Effector memory CD4-positive, alpha-beta T cell (primary cell): ENCODE data around the gene AP1M1.

Source experiments
- DNase-seq, 3 donors: peaks; one replicate each; pipeline ENCODE4 v3.0.0-alpha.2; 2020
- H3K27ac ChIP-seq: 2 replicates; pipeline ENCODE4 v1.7.0; 2013; ENCODE audit warnings: mild to moderate bottlenecking, low read length, moderate library complexity; ENCODE audit not compliant: insufficient read depth, poor library complexity, severe bottlenecking
- H3K27me3 ChIP-seq: replicated peaks from 2 replicates; pipeline ENCODE4 v1.7.0; 2013; ENCODE audit warnings: mild to moderate bottlenecking, low read length; ENCODE audit not compliant: insufficient read depth, control insufficient read depth, poor library complexity, severe bottlenecking
- H3K36me3 ChIP-seq: 2 replicates; pipeline ENCODE4 v1.7.0; 2013; ENCODE audit warnings: mild to moderate bottlenecking, low read length, moderate library complexity; ENCODE audit not compliant: control insufficient read depth, insufficient read depth
- H3K4me1 ChIP-seq: 2 replicates; pipeline ENCODE4 v1.7.0; 2013; ENCODE audit warnings: low read length, mild to moderate bottlenecking; ENCODE audit not compliant: control insufficient read depth, insufficient read depth, poor library complexity, severe bottlenecking
- H3K4me3 ChIP-seq: 2 replicates; pipeline ENCODE4 v1.7.0; 2013; ENCODE audit warnings: low read length, low read depth, mild to moderate bottlenecking; ENCODE audit not compliant: insufficient read depth, poor library complexity, severe bottlenecking
- H3K9me3 ChIP-seq: 2 replicates; pipeline ENCODE4 v1.7.0; 2013; ENCODE audit warnings: mild to moderate bottlenecking, low read length, moderate library complexity; ENCODE audit not compliant: control insufficient read depth

Gene AP1M1

GRCh38 chr19:16218851-16219250 is 21.1 kb downstream of the AP1M1 start:
- Histone ChIP-seq H3K36me3 (peaks cover 51% of the 10 kb centered on the region), H3K27ac (no peak overlapping the region), H3K4me3 (no peak overlapping the region), H3K27me3 (no peaks in the 10 kb centered on the region), H3K4me1 (peaks cover 13% of the 10 kb centered on the region), H3K9me3 (peaks cover 21% of the 10 kb centered on the region)
- no peak for DNase-seq

GRCh38 chr19:16222806-16223205 is 25.1 kb downstream of the AP1M1 start:
- Histone ChIP-seq H3K9me3 (peaks cover 21% of the 10 kb centered on the region), H3K4me3 (no peak overlapping the region), H3K4me1 (no peaks in the 10 kb centered on the region), H3K36me3 (peaks cover 82% of the 10 kb centered on the region), H3K27ac (no peak overlapping the region), H3K27me3 (no peaks in the 10 kb centered on the region)
- DNase-seq = no peak

- DNase-seq = no peak
- Histone ChIP-seq H3K4me1 (no peaks in the 10 kb centered on the region), H3K4me3 (no peak overlapping the region), H3K36me3 (peaks cover 89% of the 10 kb centered on the region), H3K9me3 (peaks cover 21% of the 10 kb centered on the region), H3K27me3 (no peaks in the 10 kb centered on the region), H3K27ac (no peak overlapping the region)
Measured at GRCh38 chr19:16223746-16224145, 26.0 kb downstream of the AP1M1 start.

GRCh38 chr19:16224293-16225045 is 26.8 kb downstream of the AP1M1 start:
- no peak for DNase-seq
- Histone ChIP-seq H3K27ac (no peak overlapping the region), H3K4me1 (no peaks in the 10 kb centered on the region), H3K36me3 (peaks cover 95% of the 10 kb centered on the region), H3K9me3 (peaks cover 21% of the 10 kb centered on the region), H3K4me3 (no peak overlapping the region), H3K27me3 (no peaks in the 10 kb centered on the region)

- Histone ChIP-seq H3K27me3 (no peaks in the 10 kb centered on the region), H3K4me3 (no peak overlapping the region), H3K27ac (no peak overlapping the region), H3K36me3 (peaks cover 91% of the 10 kb centered on the region), H3K4me1 (no peaks in the 10 kb centered on the region), H3K9me3 (peaks cover 13% of the 10 kb centered on the region)
- DNase-seq = no peak
Measured at GRCh38 chr19:16225279-16226183, 27.8 kb downstream of the AP1M1 start.

GRCh38 chr19:16226184-16226591 is 28.5 kb downstream of the AP1M1 start:
- Histone ChIP-seq H3K4me3 (no peak overlapping the region), H3K27me3 (no peaks in the 10 kb centered on the region), H3K9me3 (peaks cover 7% of the 10 kb centered on the region), H3K27ac (no peak overlapping the region), H3K36me3 (peaks cover 85% of the 10 kb centered on the region), H3K4me1 (no peaks in the 10 kb centered on the region)
- DNase-seq = no peak

GRCh38 chr19:16226878-16227836 is 29.4 kb downstream of the AP1M1 start:
- DNase-seq = no peak
- H3K27ac ChIP-seq = no peak overlapping the region
- no peaks in the 10 kb centered on the region for H3K4me1 ChIP-seq

GRCh38 chr19:16227837-16228636 is 30.3 kb downstream of the AP1M1 start:
- no peak for DNase-seq
- Histone ChIP-seq H3K36me3 (peaks cover 87% of the 10 kb centered on the region), H3K4me1 (no peaks in the 10 kb centered on the region), H3K4me3 (no peak overlapping the region), H3K9me3 (no peaks in the 10 kb centered on the region), H3K27ac (no peak overlapping the region), H3K27me3 (no peaks in the 10 kb centered on the region)

More at GRCh38 chr19:16226878-16227836, 29.4 kb downstream of the AP1M1 start:
- Histone ChIP-seq H3K4me3 (no peak overlapping the region), H3K27me3 (no peaks in the 10 kb centered on the region), H3K9me3 (no peaks in the 10 kb centered on the region), H3K36me3 (peaks cover 87% of the 10 kb centered on the region)
